GDM1 (cell line): Measurements from ENCODE around the gene DNAH17.

Experiments used
- DNase-seq: peaks from one replicate; lab custom pipeline; 2025; lab: John Stamatoyannopoulos, UW

DNAH17 gene

GRCh38 chr17:78449983-78450595 lies 127.1 kb downstream of the DNAH17 start:
- DNase-seq: no peak

DNA sequence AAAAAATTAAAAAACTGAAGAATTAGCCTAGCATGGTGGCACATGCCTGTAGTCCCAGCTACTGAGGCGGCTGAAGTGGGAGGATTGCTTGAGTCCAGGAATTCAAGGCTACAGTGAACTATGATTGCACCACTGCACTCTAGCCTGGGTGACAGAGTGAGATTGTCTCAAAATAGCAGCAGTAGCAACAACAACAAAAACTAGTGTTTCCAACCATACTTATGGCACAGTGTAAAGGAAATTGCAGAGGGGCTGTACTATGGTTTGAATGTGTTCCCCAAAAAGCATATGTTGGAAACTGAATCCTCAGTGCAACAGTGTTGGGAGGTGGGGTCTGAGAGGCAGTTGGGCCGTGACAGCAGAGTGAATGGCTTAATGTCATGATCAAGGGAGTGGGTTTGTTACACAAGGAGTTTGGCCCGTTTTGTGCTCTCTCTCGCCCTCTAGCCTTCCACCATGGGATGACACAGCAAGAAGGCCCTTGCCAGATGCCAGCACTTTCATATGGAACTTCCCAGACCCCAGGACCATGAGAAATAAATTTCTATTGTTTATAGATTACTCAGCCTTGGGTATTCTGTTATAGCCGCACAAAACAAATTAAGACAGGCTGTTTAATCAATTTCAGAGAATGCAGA lies 128.7 kb downstream of the DNAH17 start:
- DNase-seq: no peak

DNA sequence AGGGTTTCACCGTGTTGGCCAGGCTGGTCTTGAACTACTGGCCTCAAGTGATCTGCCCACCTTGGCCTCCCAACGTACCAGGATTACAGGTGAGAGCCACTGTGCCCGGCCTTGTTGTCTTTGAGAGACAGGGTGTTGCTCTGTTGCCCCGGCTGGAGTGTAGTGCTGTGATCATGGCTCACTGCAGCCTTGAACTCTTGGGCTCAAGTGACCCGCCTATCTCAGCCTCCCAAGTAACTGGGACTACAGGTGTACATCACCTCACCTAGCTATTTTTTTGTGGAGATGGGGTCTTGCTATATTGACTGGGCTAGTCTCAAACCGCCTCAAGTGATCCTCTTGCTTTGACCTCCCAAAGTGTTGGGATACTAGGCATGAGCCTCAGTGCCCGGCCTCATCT lies 130.4 kb downstream of the DNAH17 start:
- DNase-seq: no peak

DNA sequence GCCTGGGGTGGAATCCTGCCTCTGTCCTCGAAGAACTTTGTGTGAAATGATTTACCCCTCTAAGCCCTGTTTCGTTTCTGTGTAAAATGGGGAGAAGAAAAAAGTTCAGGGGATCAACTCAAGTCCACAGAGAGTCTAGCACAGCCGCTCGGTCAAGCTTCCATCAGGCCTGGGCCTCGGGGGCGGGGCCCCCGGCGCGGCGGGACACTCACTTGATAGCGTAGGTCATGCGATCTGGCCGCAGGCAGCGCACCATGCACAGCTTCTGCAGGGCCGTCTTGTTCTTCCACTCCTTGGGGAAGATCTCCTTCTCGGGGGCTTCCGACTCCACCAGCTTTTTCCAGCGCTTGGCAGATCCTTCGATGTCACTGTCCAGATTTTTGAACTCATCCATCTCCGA lies 132.8 kb downstream of the DNAH17 start:
- DNase-seq: no peak

DNA sequence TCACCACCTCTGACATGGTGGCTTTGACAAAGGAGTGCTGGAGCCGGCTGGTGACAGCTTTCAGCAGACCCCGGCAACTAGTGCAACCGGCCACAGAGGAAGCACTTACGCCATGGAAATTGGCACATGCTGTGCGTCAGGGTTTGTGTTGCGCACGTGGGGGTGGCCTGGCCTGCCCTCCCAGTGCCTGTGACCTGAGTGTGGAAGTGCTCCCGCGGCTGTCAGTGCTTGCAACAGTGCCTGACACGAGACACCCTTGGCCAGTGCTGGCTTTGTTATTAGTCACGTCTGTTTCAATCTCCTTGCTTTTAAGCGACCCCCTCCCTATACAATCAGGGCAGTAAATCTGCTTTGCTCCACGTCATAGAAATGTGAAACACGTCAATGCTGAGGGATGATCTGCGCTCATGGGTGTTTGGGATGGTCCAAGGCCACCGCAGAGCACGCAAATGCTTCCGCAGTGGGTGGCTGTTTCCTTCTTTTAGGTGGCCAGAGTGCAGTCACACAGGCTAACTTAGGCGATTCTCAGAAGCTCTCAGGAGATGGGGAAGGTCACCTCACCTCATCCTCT lies 134.5 kb downstream of the DNAH17 start:
- DNase-seq: no peak

DNA sequence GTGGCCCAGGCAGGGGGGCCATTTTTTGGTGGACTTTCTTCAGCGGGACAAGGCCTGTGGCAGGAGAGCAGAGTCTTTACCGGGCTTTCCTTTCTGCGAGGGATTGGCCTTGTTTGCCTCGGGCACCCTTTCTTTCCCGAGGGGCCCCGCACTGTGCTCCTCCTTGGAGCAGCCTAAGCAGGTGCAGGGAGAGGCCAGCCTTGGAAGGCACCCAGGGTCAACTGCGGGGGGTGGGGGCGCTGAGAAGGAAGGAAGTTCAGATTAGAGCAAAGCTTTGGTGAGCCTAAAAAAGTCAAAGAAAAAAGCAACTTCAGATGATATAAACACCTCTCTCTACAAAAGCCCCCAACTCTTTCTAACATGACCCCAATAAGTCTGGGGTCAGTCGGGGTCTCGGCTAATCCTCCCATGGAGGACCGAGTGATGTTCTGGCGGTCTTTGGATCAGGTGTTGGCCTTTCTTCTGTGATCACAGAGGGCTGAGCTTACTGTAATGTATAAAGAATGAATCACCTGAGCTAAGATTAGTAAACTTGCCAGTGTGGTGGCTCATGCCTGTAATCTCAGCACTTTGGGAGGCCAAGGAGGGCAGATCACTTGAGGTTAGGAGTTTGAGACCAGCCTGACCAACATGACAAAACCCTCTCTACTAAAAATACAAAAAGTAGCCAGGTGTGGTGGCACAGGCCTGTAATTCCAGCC lies 135.8 kb downstream of the DNAH17 start:
- DNase-seq: no peak

DNA sequence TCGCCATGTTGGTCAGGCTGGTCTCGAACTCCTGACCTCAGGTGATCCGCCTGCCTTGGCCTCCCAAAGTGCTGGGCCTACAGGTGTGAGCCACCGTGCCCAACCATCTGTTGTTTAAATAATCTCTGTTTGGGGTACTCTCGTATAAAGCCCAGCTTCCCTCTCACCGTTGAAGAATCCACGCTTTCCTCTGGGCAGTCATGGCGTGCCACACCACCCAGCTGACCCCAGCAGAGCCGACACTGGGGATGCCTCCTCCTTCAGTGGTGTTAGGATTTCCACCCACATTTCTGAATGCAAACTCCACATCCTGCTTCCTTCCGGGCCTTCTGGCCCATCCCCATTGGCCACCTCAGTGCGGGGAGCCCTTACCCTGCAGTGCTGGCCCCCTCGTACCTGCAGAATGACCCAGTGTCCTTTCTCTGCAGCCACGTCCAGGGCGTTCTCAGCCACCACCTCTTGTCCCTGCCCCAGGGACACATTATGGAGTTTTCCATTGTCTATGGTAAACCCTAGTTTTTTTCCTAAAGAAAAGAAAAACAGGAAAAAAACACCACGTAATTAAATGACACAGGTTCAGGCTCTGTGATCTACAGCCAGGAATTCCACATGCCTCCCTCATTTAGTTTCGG lies 138.4 kb downstream of the DNAH17 start:
- DNase-seq: no peak

- DNase-seq: no peak
Measured at GRCh38 chr17:78438271-78438691, 138.9 kb downstream of the DNAH17 start.

- no peak for DNase-seq
Measured at GRCh38 chr17:78437508-78438169, 139.6 kb downstream of the DNAH17 start.

- no peak for DNase-seq
Measured at GRCh38 chr17:78435330-78436005, 141.7 kb downstream of the DNAH17 start.

DNA sequence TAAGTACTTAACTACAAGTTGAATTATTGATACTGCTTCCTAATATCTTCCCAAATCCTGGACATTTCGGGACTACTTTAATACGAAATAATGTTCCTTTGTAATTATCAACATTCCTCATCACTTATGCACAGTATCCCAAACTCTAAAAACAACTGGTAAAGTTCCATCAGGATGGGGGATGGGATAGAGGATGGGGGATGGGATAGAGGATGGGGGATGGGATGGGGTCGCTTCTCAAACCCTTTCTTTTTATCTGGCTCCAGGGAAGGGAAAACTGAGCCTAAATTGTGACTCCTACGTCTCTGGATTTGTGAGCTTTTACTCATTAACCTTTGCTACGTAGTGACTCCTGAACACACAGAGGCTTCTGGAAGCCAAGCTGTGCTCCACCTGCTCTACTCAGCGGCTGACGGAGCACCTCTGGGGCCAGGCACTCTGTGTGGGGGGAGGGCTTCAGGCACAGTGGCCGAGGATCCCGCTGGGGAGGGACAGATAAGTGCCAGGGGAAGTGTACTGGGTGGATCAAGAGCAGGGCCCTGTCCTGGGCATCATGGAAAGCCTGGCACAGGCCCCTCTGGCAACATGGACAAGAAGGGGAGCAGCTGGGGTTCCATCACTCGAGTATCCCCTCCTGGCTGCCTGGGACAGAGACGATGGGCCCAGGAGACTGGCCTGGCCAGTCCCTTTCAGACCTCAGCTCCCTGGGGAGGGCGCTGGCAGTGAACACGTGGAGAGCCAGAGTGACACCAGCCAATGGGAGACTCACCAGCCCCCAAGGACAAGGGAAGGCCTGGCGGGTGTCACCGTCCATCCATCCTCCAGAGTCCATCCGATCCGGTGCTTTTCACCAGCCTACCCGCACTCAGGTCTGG lies 142.5 kb downstream of the DNAH17 start:
- no peak for DNase-seq

DNA sequence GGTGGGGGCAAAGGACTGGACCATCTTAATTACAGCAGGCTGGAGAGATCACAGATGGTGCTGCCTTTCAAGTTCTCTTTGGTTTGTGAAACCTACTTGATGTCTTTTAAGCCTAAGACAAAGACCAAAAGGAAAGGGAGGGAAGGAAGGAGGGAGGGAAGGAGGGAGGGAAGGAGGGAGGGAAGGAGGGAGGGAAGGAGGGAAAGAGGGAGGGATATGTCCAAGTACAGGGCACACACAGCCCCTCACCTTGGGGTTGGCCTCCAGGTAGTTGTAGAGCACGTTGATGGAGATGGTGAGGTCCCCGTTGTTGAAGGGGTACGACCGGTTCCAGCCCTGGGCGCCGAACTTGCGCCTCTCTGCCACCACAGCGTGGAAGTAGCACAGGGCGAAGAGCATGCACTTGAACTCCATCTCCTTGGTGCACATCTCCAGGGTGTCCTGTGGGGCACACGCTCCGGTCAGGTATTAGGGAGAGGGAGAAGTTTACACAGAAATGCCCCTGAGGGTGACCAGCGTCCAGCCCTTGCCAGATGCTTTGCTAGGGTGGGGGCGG lies 143.3 kb downstream of the DNAH17 start:
- DNase-seq: no peak

GRCh38 chr17:78433013-78433727 lies 144.0 kb downstream of the DNAH17 start:
- no peak for DNase-seq

- no peak for DNase-seq
Measured at GRCh38 chr17:78432226-78433012, 144.8 kb downstream of the DNAH17 start.

- DNase-seq: no peak
Measured at GRCh38 chr17:78431692-78431958, 145.6 kb downstream of the DNAH17 start.

- DNase-seq: no peak
Measured at GRCh38 chr17:78430892-78431691, 146.1 kb downstream of the DNAH17 start.

- DNase-seq: no peak
Measured at GRCh38 chr17:78429618-78429995, 147.6 kb downstream of the DNAH17 start.
